CD4-positive, alpha-beta T cell treated with Interleukin-12 subunit alpha and Interleukin-12 subunit beta, for 1 hour (primary cell): ENCODE data around the gene LRRC1.

Experiments
- DNase-seq: peaks from one replicate; pipeline ENCODE4 v3.0.0-alpha.2; 2020

Gene LRRC1

GRCh38 chr6:53896196-53896595 is 101.4 kb downstream of the LRRC1 start:
- no peak for DNase-seq

GRCh38 chr6:53898026-53898795 is 103.4 kb downstream of the LRRC1 start:
- DNase-seq: no peak

GRCh38 chr6:53899512-53899911 is 104.7 kb downstream of the LRRC1 start:
- DNase-seq: no peak

GRCh38 chr6:53903357-53903756 is 108.6 kb downstream of the LRRC1 start:
- DNase-seq: no peak

GRCh38 chr6:53906103-53906502 is 111.3 kb downstream of the LRRC1 start:
- DNase-seq: no peak

- DNase-seq: no peak
These were observed 112.0 kb downstream of the LRRC1 start for GRCh38 chr6:53906842-53907241.

- no peak for DNase-seq
These were observed 116.0 kb downstream of the LRRC1 start for GRCh38 chr6:53910834-53911233.

- DNase-seq: no peak
These were observed 117.9 kb downstream of the LRRC1 start for GRCh38 chr6:53912661-53913060.

GRCh38 chr6:53913286-53913685 is 118.5 kb downstream of the LRRC1 start:
- no peak for DNase-seq

- DNase-seq: no peak
These were observed 120.4 kb downstream of the LRRC1 start for GRCh38 chr6:53915026-53915691.

- no peak for DNase-seq
These were observed 122.1 kb downstream of the LRRC1 start for GRCh38 chr6:53916804-53917463.

GRCh38 chr6:53917464-53917842 is 122.6 kb downstream of the LRRC1 start:
- DNase-seq: no peak

- no peak for DNase-seq
These were observed 124.2 kb downstream of the LRRC1 start for GRCh38 chr6:53918854-53919510.

GRCh38 chr6:53919881-53920360 is 125.1 kb downstream of the LRRC1 start:
- no peak for DNase-seq

GRCh38 chr6:53920881-53921280 is 126.1 kb downstream of the LRRC1 start:
- no peak for DNase-seq

- no peak for DNase-seq
These were observed 126.8 kb downstream of the LRRC1 start for GRCh38 chr6:53921639-53922038.

GRCh38 chr6:53922539-53922981 is 127.8 kb downstream of the LRRC1 start:
- no peak for DNase-seq

- no peak for DNase-seq
These were observed 129.5 kb downstream of the LRRC1 start for GRCh38 chr6:53924277-53924676.

- DNase-seq: no peak
These were observed 130.1 kb downstream of the LRRC1 start for GRCh38 chr6:53924821-53925422.

- no peak for DNase-seq
These were observed 131.1 kb downstream of the LRRC1 start for GRCh38 chr6:53925891-53926290.

GRCh38 chr6:53926505-53926904 is 131.7 kb downstream of the LRRC1 start:
- no peak for DNase-seq

GRCh38 chr6:53928641-53929040 is 133.8 kb downstream of the LRRC1 start:
- DNase-seq: no peak
